ENCODE data around the gene SLC5A3. TPM values are rescaled to one million over a fixed set of nuclear protein-coding genes. Genes with fewer than 3 reads are reported as not detected.

The SLC5A3 gene
- total and polyA plus RNA-seq, 2 of the 8 experiments (the other 6 are each of a cell fraction or from before 2014, with no cell fraction given) = 4.0 to 19.4 TPM

- TF ChIP-seq CHD7 (IDR thresholded peaks at IDR 0.05; ENCODE audit: insufficient replicate concordance, low read length) (no peak), KDM4A (IDR thresholded peaks at IDR 0.05; ENCODE audit: low read depth, low read length, severe bottlenecking) (no peak), CBX5 (IDR thresholded peaks at IDR 0.05; ENCODE audit: low read depth, low read length) (no peak), ZNF274 (IDR thresholded peaks at IDR 0.05; ENCODE audit: borderline replicate concordance, extremely low read depth, low read length) (no peak), EP300 (IDR thresholded peaks at IDR 0.05; ENCODE audit: borderline replicate concordance in 1 of 2, low read depth in 2 of 2, low read length in 2 of 2) (no peak)
Measured at GRCh38 chr21:34042735-34043134, 30.6 kb upstream of the SLC5A3 start (continued).
